ENCODE measurements around the gene KIAA0232.
A peak's percentile ranks its signal among the peaks of the same experiment; 100 is the strongest.

Gene KIAA0232

GRCh38 chr4:6847178-6847577, 64.7 kb downstream of the KIAA0232 start:
- DNase-seq (ENCODE audit: low read depth) = no peak

GRCh38 chr4:6848717-6849305, 66.3 kb downstream of the KIAA0232 start:
- no peak for DNase-seq (ENCODE audit: low read depth)

- DNase-seq (ENCODE audit: low read depth) = no peak
Observed at GRCh38 chr4:6849691-6850090, 67.2 kb downstream of the KIAA0232 start.

- no peak for DNase-seq (ENCODE audit: low read depth)
Observed at GRCh38 chr4:6851431-6851830, 68.9 kb downstream of the KIAA0232 start.

GRCh38 chr4:6851962-6852361, 69.4 kb downstream of the KIAA0232 start:
- DNase-seq (ENCODE audit: low read depth) = no peak

GRCh38 chr4:6852582-6852981, 70.1 kb downstream of the KIAA0232 start:
- no peak for DNase-seq (ENCODE audit: low read depth)

- DNase-seq (ENCODE audit: low read depth) = no peak
Observed at GRCh38 chr4:6854098-6854744, 71.7 kb downstream of the KIAA0232 start.

GRCh38 chr4:6855692-6856297, 73.3 kb downstream of the KIAA0232 start:
- no peak for DNase-seq (ENCODE audit: low read depth)

- DNase-seq (ENCODE audit: low read depth) = no peak
Observed at GRCh38 chr4:6856391-6856790, 73.9 kb downstream of the KIAA0232 start.

GRCh38 chr4:6857009-6857882, 74.7 kb downstream of the KIAA0232 start:
- no peak for DNase-seq (ENCODE audit: low read depth)

GRCh38 chr4:6858997-6859396, 76.5 kb downstream of the KIAA0232 start:
- no peak for DNase-seq (ENCODE audit: low read depth)

- DNase-seq (ENCODE audit: low read depth) = no peak
Observed at GRCh38 chr4:6859543-6859942, 77.0 kb downstream of the KIAA0232 start.

- DNase-seq (ENCODE audit: low read depth) = no peak
Observed at GRCh38 chr4:6868386-6868785, 85.9 kb downstream of the KIAA0232 start.

- no peak for DNase-seq (ENCODE audit: low read depth)
Observed at GRCh38 chr4:6869944-6870343, 87.4 kb downstream of the KIAA0232 start.

- no peak for DNase-seq (ENCODE audit: low read depth)
Observed at GRCh38 chr4:6873291-6873690, 90.8 kb downstream of the KIAA0232 start.

GRCh38 chr4:6873792-6874461, 91.4 kb downstream of the KIAA0232 start:
- DNase-seq (ENCODE audit: low read depth) = peak; percentile 56

GRCh38 chr4:6874981-6875380, 92.5 kb downstream of the KIAA0232 start:
- no peak for DNase-seq (ENCODE audit: low read depth)

GRCh38 chr4:6875431-6875831, 92.9 kb downstream of the KIAA0232 start:
- no peak for DNase-seq (ENCODE audit: low read depth)

- no peak for DNase-seq (ENCODE audit: low read depth)
Observed at GRCh38 chr4:6876440-6876839, 93.9 kb downstream of the KIAA0232 start.

GRCh38 chr4:6877067-6877466, 94.5 kb downstream of the KIAA0232 start:
- DNase-seq (ENCODE audit: low read depth) = no peak

GRCh38 chr4:6878451-6879059, 96.0 kb downstream of the KIAA0232 start:
- no peak for DNase-seq (ENCODE audit: low read depth)

- no peak for DNase-seq (ENCODE audit: low read depth)
Observed at GRCh38 chr4:6880691-6881090, 98.2 kb downstream of the KIAA0232 start.
